Gastrocnemius medialis (tissue), 4 donors: ENCODE data around the gene PHACTR3. TPM values are rescaled to one million over a fixed set of nuclear protein-coding genes. Genes with fewer than 3 reads are reported as not detected.

Source experiments
- ATAC-seq, 2 donors: fragments of 150-250 bp; one replicate each; pipeline ENCODE4 v1.9.1; 2016
- DNase-seq, 2 donors: peaks; one replicate each; pipeline ENCODE4 v3.0.0-alpha.2; 2019
- H3K27ac ChIP-seq, 4 donors: fragments of 200-600 bp; sonication (generic); 1 replicate in 1 of 4; 2 replicates in 3 of 4; pipeline ENCODE4 v1.5.1; 2016 to 2018; ENCODE audit warnings: mild to moderate bottlenecking in 2 of 4, moderate library complexity in 1 of 4
- H3K27me3 ChIP-seq, 3 donors: fragments of 200-600 bp; sonication (generic) in 2 of 3; 1 replicate in 1 of 3; 2 replicates in 2 of 3; pipeline versions ENCODE4 v1.5.1 to v1.6.0; 2016 to 2019; ENCODE audit warnings: mild to moderate bottlenecking in 1 of 3, moderate library complexity in 1 of 3
- H3K36me3 ChIP-seq, 2 donors: fragments of 200-600 bp; sonication (generic) in 1 of 2; one replicate each; pipeline ENCODE4 v1.5.1; 2017 to 2018
- H3K4me1 ChIP-seq, 2 donors: fragments of 200-600 bp; sonication (generic) in 1 of 2; one replicate each; pipeline ENCODE4 v1.5.1; 2016 to 2017; ENCODE audit warnings: mild to moderate bottlenecking in 2 of 2
- H3K4me3 ChIP-seq, 4 donors: fragments of 200-600 bp; sonication (generic) in 3 of 4; 1 replicate in 1 of 4; 2 replicates in 3 of 4; pipeline ENCODE4 v1.5.1; 2016 to 2019; ENCODE audit warnings: mild to moderate bottlenecking in 2 of 4
- H3K9me3 ChIP-seq, 3 donors: fragments of 200-600 bp; sonication (generic) in 2 of 3; 1 replicate in 1 of 3; 2 replicates in 2 of 3; pipeline ENCODE4 v1.5.1; 2016 to 2019
- CTCF ChIP-seq, 5 experiments: fragments of 450-650 bp in 3 of 5; fragments of 200-600 bp in 2 of 5; sonication (generic) in 2 of 5; IDR thresholded peaks in 4 of 5; conservative IDR thresholded peaks in 1 of 5; 1 replicate in 4 of 5; 2 replicates in 1 of 5; pipeline ENCODE4 v1.5.1; 2016 to 2019; ENCODE audit warnings: antibody characterized with exemption in 5 of 5, mild to moderate bottlenecking in 3 of 5, moderate library complexity in 3 of 5
- POLR2A ChIP-seq, 2 donors: fragments of 450-650 bp; IDR thresholded peaks; one replicate each; pipeline ENCODE4 v1.6.1; 2017; ENCODE audit warnings: antibody characterized with exemption in 2 of 2, mild to moderate bottlenecking in 2 of 2, moderate library complexity in 2 of 2
- in situ Hi-C, 4 donors: fragments of 200-750 bp; cut with MboI; loops; one replicate each; pipeline versions ENCODE4 v1.15.0 to v1.8.0; 2017; ENCODE audit warnings: low sequenced_read_pairs in 4 of 4
- intact Hi-C: fragments of 100-400 bp; cut with DNase I; formaldehyde crosslinking; loops from one replicate; pipeline ENCODE4 v1.15.1; 2023; ENCODE audit warnings: low total_unique reads
- total RNA-seq, 4 donors: library from RNA; depleted of rRNA; stranded (reverse); fragments of >200 nt; gene quantifications; one replicate each; pipeline versions ENCODE4 v1.1.0 to v1.2.3, GENCODE V29; 2016

PHACTR3 gene
- total RNA-seq, 4 donors from 2014 or later = 0.24 to 1.1 (median 0.59) TPM; not detected in 1

DNA sequence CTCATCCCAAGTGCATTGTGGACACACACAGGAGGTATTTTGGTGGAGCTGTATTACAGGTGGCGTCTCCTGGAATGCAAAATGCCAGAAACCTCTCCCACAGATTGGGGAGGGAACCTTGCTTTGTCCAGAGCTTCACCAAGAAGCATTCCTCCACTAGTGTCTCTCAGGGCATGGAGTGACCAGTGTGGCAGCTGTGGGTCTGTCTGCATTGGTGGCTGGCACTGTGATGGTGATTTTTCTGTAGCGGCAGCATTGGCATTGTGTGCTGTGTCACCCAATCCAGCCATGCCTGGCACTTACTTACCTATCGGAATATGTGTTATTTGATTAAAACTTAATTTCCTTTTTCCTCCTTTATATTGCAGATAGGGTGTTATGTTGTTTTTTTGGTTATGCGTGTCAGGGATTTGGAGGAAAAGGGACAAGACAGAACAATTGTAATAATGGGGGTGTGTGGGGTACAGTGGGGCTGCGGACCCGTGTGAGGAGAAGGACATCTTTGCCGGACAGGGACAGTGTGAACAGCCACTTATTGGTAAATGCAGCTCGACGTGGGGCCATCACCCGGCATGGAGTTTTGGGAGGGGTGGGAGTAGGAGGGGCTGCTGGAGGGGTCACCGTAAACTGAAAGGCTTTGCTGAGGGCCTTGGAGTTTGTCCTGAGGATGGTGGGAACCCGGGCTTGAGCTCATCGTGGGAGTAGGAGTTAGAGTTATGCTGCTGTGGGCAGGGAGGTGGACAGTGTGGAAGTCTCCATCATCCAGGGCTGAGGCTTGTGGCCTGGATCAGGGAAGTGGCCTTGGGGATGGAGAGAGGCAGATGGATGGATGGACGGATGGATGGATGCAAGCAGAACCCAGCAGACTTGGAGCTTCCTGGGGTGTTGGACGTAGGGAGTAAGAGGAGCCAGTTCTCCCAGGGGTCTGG lies 224.0 kb downstream of the PHACTR3 start:
- DNase-seq (no peak), ATAC-seq (no peak)
- no peak for TF ChIP-seq CTCF (IDR thresholded peaks at IDR 0.05 in 4 of 5, conservative IDR thresholded peaks at IDR 0.05 in 1 of 5)
- no peak for TF ChIP-seq POLR2A (IDR thresholded peaks at IDR 0.05)
- Histone ChIP-seq H3K9me3 (no peaks in the 10 kb centered on the region), H3K27me3 (peaks cover 0 to 2% (median 0%) of the 10 kb centered on the region in 3 donors), H3K4me1 (no peaks in the 10 kb centered on the region), H3K4me3 (no peak overlapping the region), H3K27ac (no peak overlapping the region), H3K36me3 (no peaks in the 10 kb centered on the region)
- in situ Hi-C loops (no loop called here), intact Hi-C loops (no loop called here)

- peaks cover 0 to 3% (median 0%) of the 10 kb centered on the region in 3 donors for H3K27me3 ChIP-seq
- no peak overlapping the region for H3K4me3 ChIP-seq
- no peak for TF ChIP-seq CTCF (IDR thresholded peaks at IDR 0.05 in 4 of 5, conservative IDR thresholded peaks at IDR 0.05 in 1 of 5)
- no peak for TF ChIP-seq POLR2A (IDR thresholded peaks at IDR 0.05)
- in situ Hi-C loops (no loop called here), intact Hi-C loops (no loop called here)
- H3K4me1 ChIP-seq = no peaks in the 10 kb centered on the region
- H3K36me3 ChIP-seq = no peaks in the 10 kb centered on the region
- ATAC-seq (no peak), DNase-seq (no peak)
- no peaks in the 10 kb centered on the region for H3K9me3 ChIP-seq
- no peak overlapping the region for H3K27ac ChIP-seq
Observed at GRCh38 chr20:59829054-59829785, 224.9 kb downstream of the PHACTR3 start.

DNA sequence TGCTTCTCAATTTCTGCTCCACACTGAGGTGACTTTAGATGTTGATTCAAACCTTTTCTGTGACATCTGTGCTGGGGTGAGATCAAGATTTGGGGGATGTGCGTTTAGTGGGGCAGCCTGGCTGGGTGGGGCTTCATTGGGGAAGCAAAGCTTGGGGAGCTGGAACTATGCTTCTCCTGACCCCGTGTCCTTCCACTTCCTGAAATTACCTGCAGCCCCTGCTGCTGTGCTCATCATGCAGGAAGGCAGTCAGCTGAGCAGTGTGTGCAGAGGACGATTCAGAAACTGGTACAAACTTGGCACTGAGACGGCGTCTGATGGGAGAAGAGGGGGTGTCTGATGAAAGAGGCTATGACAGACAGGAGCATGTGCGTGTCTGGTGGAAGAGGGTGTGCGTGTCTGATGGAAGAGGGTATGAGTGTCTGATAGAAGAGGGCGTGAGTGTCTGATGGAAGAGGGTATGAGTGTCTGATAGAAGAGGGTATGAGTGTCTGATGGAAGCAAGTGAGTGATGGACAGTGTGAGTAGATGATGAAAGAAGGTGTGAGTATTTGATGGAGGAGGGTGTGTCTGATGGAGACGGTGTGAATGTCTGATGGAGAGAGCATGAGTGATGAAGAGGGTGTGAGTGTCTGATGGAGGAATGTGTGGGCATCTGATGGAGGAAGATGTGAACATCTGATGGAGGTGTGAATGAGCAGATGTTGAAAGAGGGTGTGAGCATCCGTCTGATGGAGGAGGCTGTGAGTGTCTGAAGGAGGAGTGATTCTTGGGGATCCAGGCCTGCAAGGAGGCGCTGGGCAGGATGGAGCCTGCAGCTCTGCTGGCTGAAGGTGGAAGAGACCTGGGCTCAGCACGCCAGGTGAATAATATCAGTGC lies 225.7 kb downstream of the PHACTR3 start:
- ATAC-seq = no peak
- H3K27ac ChIP-seq = no peak overlapping the region
- H3K36me3 ChIP-seq = no peaks in the 10 kb centered on the region
- H3K4me3 ChIP-seq = no peak overlapping the region
- in situ Hi-C loops (no loop called here), intact Hi-C loops (no loop called here)
- DNase-seq = no peak
- peaks cover 0 to 3% (median 0%) of the 10 kb centered on the region in 3 donors for H3K27me3 ChIP-seq
- TF ChIP-seq POLR2A (IDR thresholded peaks at IDR 0.05) = no peak
- TF ChIP-seq CTCF (IDR thresholded peaks at IDR 0.05 in 4 of 5, conservative IDR thresholded peaks at IDR 0.05 in 1 of 5) = no peak
- H3K9me3 ChIP-seq = no peaks in the 10 kb centered on the region
- H3K4me1 ChIP-seq = no peaks in the 10 kb centered on the region

- Histone ChIP-seq H3K36me3 (no peaks in the 10 kb centered on the region), H3K27me3 (peaks cover 0 to 3% (median 0%) of the 10 kb centered on the region in 3 donors), H3K4me3 (no peak overlapping the region), H3K9me3 (no peaks in the 10 kb centered on the region), H3K4me1 (no peaks in the 10 kb centered on the region), H3K27ac (no peak overlapping the region)
- no peak for TF ChIP-seq CTCF (IDR thresholded peaks at IDR 0.05 in 4 of 5, conservative IDR thresholded peaks at IDR 0.05 in 1 of 5)
- no peak for TF ChIP-seq POLR2A (IDR thresholded peaks at IDR 0.05)
- intact Hi-C loops = no loop called here
- in situ Hi-C loops = no loop called here
- DNase-seq (no peak), ATAC-seq (no peak)
Observed at GRCh38 chr20:59830665-59831023, 226.3 kb downstream of the PHACTR3 start.
